Activated CD8-positive, alpha-beta memory T cell treated with anti-CD3 and anti-CD28 coated beads, Interleukin-2, amount 50 U/mL, for 4 hours (primary cell): Measurements from ENCODE around the gene UBE2E1.
A peak's percentile ranks its signal among the peaks of the same experiment; 100 is the strongest.

ENCODE experiments used
- DNase-seq: peaks from one replicate; pipeline ENCODE4 v3.0.0-alpha.2; 2020

The UBE2E1 gene

DNA sequence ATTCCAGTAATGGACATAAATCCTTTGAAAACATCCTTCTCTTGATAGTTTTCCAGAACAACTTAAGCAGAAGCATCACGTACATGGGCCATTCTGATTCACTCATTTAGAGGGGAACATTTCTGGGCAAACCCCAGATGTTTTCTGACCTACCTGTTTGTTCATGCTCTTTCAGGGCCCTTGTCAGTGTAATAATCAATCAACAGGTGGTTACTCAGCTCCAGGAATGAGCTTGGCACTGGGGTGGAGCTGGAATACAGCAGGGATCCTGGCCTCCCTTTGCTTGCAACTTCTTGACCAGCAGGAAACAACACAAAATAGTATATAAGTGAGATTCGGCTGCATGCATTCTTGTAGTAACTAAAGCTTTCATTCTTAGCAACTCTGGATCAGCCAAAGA, 9.2 kb upstream of the UBE2E1 start:
- no peak for DNase-seq

DNA sequence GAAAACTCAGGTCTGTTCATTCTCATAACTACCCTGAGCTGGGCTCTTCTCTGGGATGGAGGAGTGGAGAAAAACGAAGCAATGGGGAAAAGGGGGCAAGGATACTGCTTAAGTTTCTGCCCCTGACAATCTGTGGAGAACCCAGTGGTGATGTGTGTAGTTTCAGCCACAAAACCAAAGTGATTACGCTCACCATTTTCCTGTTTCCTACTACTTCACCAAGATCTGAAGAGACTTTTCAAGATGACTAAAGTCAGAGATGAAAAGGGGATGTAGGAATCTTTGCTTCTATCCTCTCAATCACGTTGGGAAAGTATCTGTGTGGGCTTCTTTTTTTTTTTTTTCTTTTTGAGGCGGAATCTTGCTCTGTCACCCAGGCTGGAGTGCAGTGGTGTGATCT, 8.3 kb upstream of the UBE2E1 start:
- DNase-seq, result no peak

DNA sequence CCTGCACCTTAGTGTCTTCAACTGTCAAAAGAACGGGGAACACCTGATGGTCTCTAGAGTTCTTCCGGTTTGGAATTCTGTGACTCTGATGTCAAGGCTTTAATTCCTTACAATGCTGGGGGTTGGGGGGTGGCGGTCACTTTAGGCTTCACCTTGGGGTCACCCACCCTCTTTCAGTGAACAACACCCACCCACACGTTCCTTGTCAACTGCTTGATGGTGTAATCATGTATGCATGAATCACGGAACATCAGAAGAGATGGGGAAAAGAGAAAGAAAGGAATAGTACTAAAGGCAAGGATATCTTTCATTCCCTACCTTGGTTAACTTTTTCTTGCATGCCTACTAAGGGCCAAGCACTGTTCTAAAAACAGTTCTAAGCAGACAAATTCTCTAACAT, 7.3 kb upstream of the UBE2E1 start:
- no peak for DNase-seq

DNA sequence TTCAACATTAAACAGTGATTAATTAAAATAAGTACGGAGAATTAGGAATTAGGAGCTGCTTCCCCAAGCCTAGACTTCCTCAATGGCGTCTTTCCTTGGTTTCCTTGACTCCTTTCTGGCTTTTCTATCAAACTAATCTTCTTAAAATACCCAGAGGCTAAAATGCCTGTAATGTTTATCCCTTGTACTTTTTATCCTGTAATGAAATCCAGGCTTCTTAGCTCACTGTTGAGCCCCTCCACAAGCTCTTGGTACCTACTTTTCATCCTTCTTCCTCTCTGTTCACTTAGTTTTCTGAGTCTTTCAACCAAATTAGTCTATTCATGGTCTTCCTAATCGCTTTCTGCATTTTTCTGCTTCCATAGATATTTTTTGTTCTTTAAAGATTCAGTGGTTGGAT, 6.9 kb upstream of the UBE2E1 start:
- no peak for DNase-seq

DNA sequence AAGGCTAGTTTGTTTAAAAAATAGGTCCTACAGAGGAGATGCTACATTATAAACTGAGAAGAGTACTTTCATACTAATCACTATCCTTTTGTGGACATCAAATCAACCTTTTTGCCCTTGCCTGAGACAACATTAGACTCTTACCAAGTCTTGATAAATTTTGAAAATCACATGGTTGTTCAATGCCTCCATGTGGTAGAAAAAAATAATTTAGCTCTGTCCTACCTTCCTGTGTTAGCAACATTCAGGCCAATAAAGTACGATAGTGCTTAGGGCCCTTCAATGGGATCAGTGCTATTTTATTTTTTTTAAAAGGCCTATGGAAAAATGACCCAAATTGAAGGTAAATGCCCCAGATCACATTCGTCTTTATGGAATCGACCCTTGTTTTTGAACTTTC, 5.0 kb upstream of the UBE2E1 start:
- DNase-seq, result no peak

DNA sequence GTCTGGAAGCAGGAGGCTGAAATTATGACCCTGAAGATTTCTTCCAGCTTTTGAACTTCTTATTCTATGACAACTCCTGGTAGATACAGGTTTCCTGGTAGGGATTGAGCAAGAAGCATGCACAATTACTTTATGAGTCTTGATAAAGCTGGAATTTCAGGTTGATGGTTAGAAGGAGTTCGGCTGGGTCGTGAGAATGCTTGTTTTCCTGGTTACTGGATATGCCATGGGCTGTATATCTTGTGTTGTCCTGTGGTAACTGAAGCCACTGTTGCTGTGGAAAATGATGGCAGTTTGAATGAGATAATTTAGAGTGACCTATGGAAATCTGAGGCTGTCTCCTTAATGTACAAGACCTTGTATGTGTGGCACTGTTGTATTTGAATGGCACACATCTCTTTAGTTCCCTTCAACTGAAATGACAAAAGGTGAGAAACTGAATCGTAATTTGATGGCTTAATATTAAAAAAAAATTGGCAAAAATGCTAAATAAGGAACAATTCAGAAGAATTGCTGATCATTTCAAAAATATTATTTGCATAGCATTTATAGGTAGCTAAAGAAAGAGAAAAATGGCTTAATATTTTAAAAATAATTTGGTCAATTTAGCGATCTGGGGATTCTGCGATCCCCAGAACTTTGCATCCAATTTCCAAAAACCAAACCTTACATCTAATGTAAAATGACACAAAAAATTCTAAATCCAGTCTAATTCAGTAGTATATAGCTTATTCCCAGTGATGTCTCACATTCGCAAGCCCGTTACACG, 1.1 kb upstream of the UBE2E1 start:
- no peak for DNase-seq

DNA sequence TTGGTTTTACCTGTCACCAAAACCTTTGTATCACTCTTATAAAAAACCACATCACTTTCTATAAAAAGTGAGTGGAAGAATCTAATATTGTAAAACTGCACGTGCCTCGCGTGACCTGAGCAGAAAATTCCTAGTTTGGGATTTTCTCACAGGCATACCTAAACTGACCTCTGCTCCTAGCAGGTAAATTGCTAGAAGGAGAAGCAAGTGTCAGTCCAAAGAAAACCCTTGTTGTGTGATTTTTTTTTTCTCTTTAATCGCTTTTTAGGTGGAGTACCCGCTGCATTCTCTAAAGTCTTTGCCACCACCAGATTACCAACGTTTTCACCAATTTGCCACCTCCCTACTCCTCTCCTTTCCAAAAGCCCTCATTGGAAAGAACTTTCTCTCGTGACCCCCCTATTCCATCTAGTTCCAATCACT, 534 bp upstream of the UBE2E1 start:
- no peak for DNase-seq

DNA sequence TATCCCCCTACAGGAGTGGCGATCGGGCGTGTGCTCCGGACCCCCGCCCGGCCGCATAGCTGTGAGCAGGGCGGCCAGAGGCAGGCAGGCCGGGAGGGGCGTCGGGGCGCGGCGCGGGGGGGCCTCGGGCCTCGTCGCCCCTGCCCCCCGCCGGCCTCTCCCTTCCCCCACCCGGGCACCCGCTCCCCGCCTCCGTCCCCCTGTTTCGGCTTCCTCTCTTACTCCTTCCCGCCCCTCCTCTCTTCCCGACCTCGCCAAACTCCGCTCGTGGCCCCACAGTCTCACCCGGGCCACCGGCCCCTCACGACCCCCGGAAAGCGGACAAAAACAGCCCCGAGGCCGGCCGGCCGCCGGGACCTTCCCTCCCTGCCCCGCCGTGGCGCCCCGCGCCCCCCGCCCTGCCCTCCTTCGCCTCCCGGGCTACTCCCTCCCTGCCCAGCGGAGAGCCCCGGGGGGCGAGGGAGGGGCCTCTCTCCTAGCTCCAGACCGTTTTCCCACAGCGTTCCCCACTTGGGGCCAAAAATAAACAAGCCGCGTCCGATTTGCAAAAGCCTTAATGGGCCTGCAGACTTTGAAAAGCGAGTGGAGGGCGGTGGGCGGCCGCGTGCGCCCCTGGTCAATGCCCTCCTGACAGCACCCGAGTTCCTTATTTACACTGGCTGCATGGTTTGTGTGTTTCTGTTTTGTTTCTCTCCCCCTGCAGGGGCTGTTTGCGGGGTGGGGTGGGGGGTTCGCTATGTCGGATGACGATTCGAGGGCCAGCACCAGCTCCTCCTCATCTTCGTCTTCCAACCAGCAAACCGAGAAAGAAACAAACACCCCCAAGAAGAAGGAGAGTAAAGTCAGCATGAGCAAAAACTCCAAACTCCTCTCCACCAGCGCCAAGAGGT, 1.0 kb downstream of the UBE2E1 start:
- peak; percentile 22 for DNase-seq

DNA sequence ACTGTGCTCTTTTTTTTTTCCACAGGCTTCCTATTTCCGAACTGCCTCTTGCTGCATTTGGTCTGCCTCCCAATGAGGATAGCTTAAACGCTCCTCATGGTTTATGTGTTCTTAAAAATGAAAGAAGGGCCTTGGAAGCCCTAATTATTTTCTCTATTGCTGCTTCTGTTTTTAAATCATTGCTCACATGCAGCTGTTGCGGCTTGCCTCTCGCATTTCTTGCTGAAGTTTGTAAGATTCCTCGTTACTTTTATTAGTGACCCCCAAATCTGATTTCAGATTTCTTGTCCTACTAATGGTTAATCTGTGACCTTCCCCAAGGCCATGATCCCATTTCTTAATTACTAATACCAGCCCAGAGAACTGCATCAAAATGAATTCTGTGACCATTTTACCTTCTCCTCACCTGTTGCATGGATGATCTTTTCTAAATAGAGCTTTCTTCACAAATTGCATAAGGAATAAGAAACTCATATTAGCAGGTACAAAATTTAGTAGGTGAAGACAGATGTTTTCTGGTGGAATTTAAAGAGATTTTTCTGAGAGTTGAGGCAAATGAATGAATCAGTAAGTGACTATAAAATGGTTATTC, 1.8 kb downstream of the UBE2E1 start:
- no peak for DNase-seq

DNA sequence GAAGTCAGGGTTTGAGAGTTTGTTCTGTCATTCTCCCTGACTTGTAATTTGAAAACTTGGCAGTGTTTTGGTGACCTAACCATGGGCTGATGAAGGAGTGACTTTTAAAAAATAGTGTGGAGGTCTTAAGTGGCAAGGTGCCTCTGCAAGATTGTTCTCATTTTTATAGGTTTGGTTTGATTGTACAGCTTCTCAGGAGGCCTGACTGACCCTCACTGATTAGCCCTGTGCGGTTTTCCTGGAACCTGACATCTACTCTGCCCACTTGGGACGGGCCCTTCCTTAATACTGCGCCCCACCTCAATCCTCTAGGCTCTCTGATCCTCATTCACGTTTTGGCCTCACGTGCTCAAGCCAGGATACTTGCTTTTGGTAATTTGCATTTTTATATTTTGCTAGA, 2.8 kb downstream of the UBE2E1 start:
- no peak for DNase-seq

DNA sequence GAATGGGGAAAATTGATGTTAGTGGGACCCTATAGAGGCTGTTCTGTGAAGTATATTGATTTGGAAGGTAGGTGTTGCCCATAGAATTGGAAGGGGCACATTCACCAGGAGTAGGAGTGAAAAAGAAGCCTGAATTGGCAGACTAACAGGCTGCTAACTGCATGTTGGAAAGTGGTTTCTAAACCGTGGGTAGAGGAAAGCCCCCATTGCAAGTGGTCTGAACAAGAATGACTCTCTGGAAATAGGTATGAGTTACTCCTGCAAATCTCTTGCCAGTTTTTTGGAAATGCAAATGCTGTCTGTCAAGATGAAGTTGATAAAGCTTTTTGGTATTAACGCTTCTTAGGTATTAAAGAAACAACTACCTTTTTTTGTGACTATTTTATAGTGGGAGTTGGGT, 3.5 kb downstream of the UBE2E1 start:
- DNase-seq, result no peak

DNA sequence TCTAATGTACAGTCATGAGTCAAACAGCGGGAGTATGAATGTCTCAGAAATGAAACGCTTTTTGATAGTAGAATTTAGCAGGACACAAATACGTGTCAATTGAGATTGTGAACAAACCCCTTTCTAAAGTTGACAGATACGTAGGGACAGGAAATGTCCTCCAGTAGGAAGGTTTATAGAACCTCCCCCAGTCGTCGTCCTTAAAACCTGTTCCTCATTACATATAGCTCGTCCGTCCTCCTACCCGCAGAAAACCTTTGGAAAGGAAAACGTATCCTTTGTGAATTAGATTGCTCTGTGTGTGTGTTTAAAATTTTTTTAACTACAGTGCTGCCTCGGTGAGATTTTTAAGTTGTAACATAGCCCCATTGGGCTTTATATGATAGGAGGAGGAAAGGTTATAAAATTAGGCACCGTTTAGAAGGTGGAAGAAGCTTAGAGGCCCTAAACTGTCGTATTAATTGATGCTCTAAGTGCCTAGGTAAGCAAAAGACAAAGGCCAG, 4.1 kb downstream of the UBE2E1 start:
- no peak for DNase-seq

DNA sequence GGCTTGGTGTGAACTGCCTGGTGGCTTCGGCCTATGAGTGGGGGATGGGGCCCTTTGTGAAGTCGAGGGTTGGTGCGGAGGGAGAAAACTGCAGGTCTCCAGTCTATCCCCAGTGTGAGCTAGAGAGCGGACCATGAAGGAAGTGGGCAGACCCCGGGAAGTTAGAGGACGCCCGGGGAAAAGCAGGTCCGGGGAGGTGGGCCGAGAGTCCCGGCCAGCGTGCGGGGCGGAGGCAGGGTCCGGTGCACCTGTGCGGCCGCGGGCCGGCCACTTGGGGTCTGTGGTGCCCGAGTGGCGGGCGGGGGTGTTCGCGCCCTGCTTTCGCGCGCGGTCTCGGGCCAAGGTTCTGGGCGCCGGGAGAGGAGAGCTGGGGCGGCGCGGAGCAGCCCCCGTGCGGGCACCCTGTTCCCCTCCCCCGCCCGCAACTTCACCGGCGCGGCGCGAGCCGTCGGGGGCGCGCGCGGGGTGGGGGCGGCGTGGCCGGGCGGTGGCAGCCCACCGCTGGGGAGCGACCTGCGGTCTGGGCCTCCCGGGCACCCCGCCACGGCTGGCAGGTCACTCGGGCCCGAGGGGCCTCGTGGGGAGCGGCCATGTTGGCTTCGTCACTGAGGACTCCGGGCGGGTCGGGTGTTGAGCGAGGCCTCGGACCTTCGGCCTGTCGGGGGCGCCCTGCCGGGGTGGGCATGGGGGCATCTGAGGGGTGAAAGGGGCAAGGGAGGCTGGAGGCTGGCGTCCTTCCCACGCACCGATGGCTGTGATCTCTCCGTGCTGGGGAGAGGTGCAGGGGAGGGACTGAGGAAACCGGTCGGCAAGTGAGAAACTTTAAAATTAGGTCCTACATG, 4.8 kb downstream of the UBE2E1 start:
- peak; percentile 38 for DNase-seq

DNA sequence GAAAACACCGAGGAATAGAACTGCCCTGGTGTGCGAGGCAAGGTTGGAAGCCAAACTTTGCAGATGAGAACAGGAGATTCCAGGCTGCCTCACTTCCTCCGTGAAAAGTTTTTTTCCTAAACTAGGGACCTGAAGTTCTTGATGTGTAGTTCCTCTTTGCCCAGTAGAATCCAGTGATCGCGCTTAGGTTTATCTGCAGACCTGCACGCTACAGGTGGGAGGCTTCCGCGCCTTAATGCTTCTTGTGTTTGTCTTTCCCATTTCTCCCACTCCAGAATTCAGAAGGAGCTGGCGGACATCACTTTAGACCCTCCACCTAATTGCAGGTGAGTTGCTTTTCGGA, 5.4 kb downstream of the UBE2E1 start:
- no peak for DNase-seq

DNA sequence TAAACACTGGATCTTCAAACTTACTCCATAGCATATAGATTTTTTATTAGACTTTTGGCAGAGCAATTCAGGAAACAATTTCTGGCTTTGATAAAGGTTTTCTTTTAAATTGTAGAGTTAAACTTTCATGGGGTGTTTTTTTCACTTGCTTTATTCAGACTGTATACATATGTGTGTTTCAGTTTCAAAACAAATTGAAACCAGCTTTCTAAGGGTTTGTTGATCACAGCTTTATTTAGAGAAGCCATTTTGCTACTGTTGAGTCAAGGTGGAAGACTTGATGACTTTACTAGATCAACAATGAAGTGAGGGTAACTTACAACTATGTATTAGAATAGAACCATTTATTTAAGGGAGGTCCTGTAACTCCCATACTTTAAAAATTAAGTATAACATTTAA, 6.2 kb downstream of the UBE2E1 start:
- no peak for DNase-seq

DNA sequence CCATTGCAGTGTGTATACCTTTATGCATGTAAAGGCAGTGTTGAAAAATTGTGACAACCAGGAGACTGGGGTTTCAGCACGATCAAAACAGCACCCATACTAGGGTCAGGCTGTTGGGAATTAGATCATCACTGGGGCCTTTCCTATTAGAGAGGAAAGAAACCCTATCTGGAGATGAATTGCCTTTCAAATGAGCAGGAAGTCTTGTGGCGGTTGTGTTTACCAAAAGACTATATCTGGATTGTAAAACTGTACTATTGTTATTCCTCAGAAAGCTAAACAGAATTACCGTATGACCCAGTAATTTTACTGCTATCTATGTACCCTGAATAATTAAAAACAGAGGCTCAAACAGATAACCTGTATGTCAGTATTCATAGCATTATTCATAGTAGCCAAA, 10.1 kb downstream of the UBE2E1 start:
- DNase-seq, result no peak

DNA sequence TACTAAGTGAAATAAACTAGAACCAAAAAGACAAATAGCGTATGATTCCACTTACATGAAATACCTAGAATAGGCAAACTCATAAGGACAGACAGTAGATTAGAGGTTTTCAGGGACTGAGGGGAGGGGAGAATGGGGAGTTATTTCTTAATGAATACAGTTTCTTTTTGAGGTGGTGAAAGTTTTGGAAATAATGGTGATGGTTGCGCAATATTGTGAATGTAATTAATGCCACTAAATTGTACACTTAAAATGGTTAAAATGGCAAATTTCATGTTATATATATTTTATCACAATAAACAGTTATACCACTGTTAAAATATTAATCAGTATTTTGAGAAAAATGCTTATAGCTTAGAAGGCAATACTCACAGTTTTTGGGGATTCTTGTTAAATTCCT, 11.0 kb downstream of the UBE2E1 start:
- DNase-seq, result no peak

DNA sequence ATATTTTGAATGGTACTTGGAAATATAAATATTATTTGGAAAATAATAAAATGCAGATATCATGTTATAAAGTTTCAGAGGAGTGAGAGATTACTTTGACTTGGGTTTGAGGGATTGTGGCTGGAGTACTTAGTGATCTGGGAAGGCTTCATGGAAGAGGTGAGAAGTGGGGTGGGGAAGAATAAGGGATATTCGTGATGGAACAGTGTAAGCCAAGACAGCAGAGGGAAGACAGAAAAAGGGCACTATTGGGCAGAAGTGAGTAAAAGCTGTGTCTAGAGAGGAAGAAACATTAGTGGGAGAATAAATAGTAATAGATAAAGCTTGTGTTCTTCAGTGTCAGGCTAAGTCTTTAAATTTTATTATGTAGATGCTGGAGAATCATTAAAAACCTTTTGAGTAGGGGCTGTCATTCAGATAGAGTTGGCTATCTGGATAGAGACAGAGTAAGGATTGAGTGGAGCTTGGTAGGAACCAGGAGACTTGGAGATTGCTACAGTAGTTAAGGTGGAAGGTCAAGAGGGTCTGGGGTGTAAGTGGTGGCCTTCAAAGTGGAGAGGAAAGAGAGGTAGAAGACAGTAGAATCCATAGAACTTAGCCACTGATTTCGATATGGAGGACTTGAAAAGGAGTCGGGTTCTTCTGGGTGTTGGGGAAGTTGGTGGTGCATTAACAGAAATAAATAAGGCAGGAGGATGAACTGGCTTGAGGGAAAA, 11.9 kb downstream of the UBE2E1 start:
- no peak for DNase-seq

DNA sequence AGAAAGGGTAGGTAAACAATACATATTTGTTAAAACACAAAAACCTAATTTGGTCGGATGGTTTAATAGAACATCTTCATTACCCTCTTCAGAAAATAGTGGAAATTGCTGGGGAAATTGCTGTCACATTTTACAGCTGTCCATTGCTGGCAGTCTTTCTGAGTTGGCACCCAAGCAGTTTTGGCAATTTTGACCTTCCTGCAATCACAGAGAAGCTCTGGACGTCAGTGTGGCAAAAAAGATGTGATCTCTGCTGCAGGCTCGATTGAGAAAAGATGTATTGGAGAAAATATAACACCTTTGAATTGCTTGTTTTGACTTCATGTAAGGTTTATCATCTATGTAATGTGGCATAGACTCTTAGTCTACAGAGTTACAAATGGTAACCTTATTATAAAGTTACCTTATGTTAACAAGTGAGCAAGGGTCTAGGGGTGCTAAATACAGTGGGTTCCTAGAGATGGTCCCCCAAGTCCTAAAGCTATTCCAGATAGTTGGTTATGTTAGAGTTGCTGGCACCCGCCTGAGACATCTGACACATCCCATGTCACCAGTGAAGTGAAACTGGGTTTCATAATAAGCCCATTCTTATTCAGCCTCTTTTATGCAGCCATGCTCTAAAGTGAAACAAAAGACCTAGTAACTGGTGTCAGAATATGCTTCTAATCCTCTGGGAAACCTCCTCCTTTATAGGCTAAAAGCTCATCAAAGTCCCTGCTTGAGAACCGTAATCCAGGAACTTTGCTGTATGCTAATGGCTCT, 14.0 kb downstream of the UBE2E1 start:
- DNase-seq, result no peak

DNA sequence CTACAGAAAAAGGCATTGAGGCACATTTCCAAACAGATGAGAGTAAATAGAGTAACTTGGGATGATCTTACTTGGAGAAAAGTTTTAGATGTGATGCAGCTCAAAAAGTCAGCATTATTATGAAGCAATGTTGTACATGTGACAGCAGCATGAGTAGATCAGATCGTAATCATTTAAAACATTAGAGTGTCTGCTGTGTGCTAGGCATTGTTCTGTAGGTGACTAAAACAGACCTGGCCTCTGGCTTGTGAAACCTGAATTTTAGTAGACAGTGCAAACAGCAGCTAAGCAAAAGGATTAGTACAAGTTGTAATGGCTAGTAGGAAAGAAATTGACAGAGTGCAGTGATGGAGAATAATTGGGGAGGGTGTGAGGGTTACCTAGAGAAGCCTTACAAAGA, 15.1 kb downstream of the UBE2E1 start:
- DNase-seq, result no peak

DNA sequence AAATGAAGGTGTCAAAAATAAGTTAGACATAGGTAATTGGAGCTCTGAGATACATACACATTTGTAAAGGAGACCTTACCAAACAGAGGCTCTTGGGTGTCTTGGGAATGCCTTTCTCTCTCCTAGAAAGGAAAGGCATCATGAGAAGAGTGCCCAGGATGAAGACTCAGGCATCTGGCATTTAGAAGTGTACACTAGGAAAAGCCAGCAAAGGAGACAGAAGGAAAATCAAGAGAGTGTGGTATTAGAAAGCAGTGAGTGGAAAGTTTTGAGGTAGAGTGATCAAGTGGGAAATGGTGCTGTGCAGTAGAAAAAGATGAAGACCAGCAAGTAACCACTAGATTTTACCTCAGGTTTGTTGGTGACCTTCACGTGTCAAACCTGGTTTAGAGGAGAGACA, 16.1 kb downstream of the UBE2E1 start:
- no peak for DNase-seq

DNA sequence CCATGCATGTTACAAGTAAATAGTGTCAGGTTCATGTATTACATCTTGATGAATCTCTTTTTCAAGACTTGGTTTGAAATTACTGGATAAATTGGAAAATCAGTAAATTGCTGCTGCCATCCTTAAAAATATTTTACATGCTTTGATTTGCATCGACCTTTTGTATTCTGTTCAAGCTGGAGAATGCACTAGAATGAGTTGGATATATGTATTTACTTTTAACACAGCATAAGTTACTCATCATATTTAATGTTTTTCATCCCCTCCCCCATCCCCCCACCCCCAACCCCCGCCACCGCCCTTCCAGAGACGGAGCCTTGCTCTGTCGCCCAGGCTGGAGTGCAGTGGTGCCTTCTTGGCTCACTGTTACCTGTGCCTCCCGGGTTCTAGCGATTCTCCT, 16.8 kb downstream of the UBE2E1 start:
- DNase-seq, result no peak
